LNCaP clone FGC (cell line): ENCODE data around the gene ZFTA.

ENCODE experiments used
- DNase-seq: peaks from one replicate; pipeline ENCODE4 v3.0.0-alpha.2; 2011; ENCODE audit warnings: low read depth
- H3K4me3 ChIP-seq: 2 replicates; pipeline ENCODE4 v1.5.1; 2011; ENCODE audit warnings: mild to moderate bottlenecking, low read depth, low read length, control low read depth
- CTCF ChIP-seq: IDR thresholded peaks from 2 replicates; pipeline ENCODE4 v1.5.1; 2012; ENCODE audit warnings: mild to moderate bottlenecking; ENCODE audit not compliant: control insufficient read depth, insufficient read depth; ENCODE audit errors: extremely low read depth

The ZFTA gene

GRCh38 chr11:63795066-63795465 lies 26.5 kb upstream of the ZFTA start:
- no peak for DNase-seq
- H3K4me3 ChIP-seq = no peak overlapping the region
- TF ChIP-seq CTCF = no peak

DNA sequence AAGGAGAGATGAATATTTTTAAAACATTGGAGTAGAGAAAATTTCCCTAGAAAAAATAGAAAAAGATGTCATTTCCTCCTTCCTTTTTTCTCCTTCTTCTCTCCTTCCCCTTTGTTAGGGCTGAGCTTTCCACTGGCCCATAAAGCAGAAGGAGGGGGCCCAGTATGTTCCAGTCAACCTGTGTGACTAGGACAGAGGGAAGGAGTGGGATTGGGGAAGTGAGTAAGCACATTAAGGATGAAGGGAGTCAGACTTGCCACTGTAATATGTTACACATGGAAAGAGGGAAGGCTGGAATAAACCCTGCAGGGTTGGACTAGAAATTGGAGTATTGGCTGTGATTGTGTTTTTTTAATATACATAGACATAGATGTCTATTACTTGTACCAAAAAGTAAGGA lies 24.6 kb upstream of the ZFTA start:
- no peak for DNase-seq
- TF ChIP-seq CTCF = no peak
- no peak overlapping the region for H3K4me3 ChIP-seq

DNA sequence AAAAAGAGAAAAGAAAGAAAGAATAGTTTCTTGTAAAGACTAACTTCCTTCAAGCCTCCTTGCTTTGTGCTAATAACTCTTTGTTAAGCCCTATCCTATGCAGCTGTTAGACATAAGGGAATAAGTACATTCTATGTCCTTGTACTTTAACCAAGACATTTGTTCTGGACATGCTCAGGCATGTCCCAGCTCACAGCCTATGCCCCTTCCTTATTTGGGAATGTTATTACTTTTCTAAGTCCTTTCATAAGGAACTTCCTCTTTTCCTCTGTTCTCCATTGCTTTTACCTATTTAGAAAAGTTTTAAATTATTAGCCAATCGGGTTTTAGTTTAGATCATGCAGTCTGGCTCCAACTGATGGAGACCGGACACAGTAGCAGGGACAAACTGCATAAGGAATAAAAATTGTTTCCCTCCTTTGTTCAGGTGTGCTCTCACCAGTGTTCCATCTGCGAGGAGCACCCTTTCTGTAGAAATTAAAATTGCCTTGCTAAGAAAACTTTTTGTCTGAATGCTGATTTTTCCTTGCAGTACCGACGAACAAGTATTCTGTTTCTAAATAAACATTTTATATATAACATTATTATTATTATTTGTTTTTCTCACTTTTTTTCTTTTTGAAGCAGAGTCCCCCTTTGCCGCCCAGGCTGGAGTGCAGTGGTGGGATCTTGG lies 23.1 kb upstream of the ZFTA start:
- TF ChIP-seq CTCF = no peak
- no peak overlapping the region for H3K4me3 ChIP-seq
- DNase-seq = no peak

DNA sequence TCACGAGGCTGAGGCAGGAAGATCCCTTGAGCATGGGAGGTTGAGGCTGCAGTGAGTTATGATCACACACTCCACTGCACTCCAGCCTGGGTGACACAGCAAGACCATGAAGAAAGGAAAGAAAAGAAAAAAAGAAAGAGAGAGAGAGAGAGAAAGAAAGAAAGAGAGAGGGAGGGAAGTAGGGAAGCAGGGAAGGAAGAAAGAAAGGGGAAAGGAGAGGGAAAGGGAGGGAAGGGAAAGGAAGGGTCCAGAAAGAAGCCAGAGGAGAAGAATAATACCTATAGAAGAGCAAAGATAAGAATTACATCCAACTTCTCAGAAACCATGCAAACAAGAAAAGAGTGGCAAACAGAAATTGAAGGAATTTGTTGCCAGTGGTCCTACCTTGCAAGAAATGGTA lies 17.2 kb upstream of the ZFTA start:
- TF ChIP-seq CTCF = no peak
- no peak overlapping the region for H3K4me3 ChIP-seq
- no peak for DNase-seq

- no peak overlapping the region for H3K4me3 ChIP-seq
- no peak for TF ChIP-seq CTCF
- DNase-seq = no peak
These were observed 15.5 kb upstream of the ZFTA start for GRCh38 chr11:63783925-63784592.

DNA sequence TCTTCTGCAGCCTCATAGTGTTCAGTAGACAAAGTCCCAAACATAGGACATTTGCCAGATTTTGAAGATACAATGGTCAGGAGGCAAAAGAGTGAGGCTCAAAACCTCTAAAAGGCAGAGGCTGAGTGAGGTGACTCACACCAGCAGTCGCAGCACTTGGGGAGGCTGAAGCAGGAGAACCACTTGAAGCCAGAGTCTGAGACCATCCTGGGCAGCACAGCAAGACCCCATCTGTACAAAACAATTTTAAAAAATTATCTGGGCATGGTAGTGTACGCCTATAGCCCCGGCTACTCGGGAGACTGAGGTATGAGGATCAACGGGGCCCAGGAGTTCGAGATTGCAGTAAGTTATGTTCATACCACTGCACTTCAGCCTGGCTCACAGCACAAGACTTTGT lies 14.2 kb upstream of the ZFTA start:
- no peak for TF ChIP-seq CTCF
- DNase-seq = no peak
- H3K4me3 ChIP-seq = no peak overlapping the region

DNA sequence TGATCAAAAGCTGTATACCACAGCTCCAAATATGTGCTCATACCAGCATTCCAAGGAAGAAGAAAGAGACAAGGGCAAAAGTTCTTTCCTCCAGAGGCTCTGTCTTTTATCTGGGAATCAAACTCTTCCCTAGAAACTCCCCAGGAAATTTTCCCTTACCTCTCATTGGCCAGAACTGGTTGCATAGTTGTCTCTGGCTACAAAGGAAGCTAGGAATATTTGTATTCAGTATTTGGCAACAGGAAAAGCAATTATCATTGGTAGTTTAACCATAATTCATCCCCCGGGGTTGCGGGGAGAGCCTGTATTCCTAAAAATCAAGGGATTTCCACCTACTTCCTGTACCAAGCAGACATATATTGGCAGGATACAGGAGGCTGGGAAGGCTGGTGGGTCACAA lies 10.5 kb upstream of the ZFTA start:
- no peak for DNase-seq
- no peak overlapping the region for H3K4me3 ChIP-seq
- no peak for TF ChIP-seq CTCF
